SK-N-MC (cell line): ENCODE measurements around the gene DYNC1I1.

Experiments
- EZH2 ChIP-seq: fragments of 200-600 bp; sonication (generic); IDR thresholded peaks from one replicate; pipeline ENCODE4 v1.6.1; 2017; ENCODE audit warnings: antibody characterized with exemption
- POLR2AphosphoS5 ChIP-seq: IDR thresholded peaks from 2 replicates; pipeline ENCODE4 v1.6.1; 2012; ENCODE audit warnings: mild to moderate bottlenecking, low read depth, low read length, borderline replicate concordance

DNA sequence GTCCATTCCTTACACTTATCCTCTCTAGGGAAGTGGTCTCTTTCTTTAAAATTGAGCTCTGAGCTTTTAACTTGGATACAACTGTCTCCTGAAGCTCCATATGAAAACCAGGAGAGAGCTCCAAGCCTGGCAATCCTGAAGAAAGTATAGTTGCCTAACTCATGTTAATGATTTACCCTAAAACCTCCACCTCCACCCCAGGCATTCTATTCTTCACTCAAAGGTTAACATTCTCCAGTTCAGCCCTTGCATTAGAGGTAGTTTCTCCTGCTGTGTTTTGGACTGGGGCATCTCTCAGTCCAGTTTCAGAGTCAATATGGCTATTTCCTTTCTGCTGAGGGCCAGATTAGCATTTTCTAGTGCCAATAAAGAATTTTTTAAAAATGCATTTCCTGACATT lies 354.0 kb downstream of the DYNC1I1 start:
- TF ChIP-seq EZH2: no peak
- TF ChIP-seq POLR2AphosphoS5: no peak
